Endodermal cell (in vitro differentiated cells): ENCODE measurements around the gene HMOX2. TPM values are rescaled to one million over a fixed set of nuclear protein-coding genes. Genes with fewer than 3 reads are reported as not detected.

Source experiments
- DNase-seq: peaks from one replicate; pipeline ENCODE4 v3.0.0-alpha.2; 2017
- H3K27ac ChIP-seq: 2 replicates; pipeline ENCODE4 v1.5.1; 2013; ENCODE audit warnings: mild to moderate bottlenecking, low read depth, low read length, moderate library complexity
- H3K27me3 ChIP-seq: 2 replicates; pipeline ENCODE4 v1.6.1; 2013; ENCODE audit warnings: mild to moderate bottlenecking, low read length, moderate library complexity; ENCODE audit not compliant: insufficient read depth, control insufficient read depth, poor library complexity, severe bottlenecking
- H3K36me3 ChIP-seq: 2 replicates; pipeline ENCODE4 v1.7.0; 2013; ENCODE audit warnings: mild to moderate bottlenecking, low read length, moderate library complexity; ENCODE audit not compliant: control insufficient read depth, insufficient read depth
- H3K4me1 ChIP-seq: one replicate; pipeline ENCODE4 v1.7.0; 2013; ENCODE audit warnings: low read length; ENCODE audit not compliant: control insufficient read depth, insufficient read depth
- H3K4me3 ChIP-seq: 2 replicates; pipeline ENCODE4 v1.5.1; 2013; ENCODE audit warnings: mild to moderate bottlenecking, low read length, moderate library complexity
- H3K9ac ChIP-seq: 2 replicates; pipeline ENCODE4 v1.6.1; 2013; ENCODE audit warnings: mild to moderate bottlenecking, low read length, moderate library complexity; ENCODE audit not compliant: poor library complexity, severe bottlenecking; ENCODE audit errors: extremely low read depth
- H3K9me3 ChIP-seq: 2 replicates; pipeline ENCODE4 v1.6.1; 2013; ENCODE audit warnings: mild to moderate bottlenecking, low read length, moderate library complexity; ENCODE audit not compliant: control insufficient read depth
- H3K27ac Mint-ChIP-seq: 2 replicates; pipeline ENCODE4 v1.8.0; 2020; ENCODE audit warnings: mixed read lengths
- H3K27me3 Mint-ChIP-seq: 2 replicates; pipeline ENCODE4 v1.8.0; 2021; ENCODE audit warnings: mild to moderate bottlenecking, mixed read lengths; ENCODE audit not compliant: insufficient read depth
- H3K36me3 Mint-ChIP-seq: 2 replicates; pipeline ENCODE4 v1.8.0; 2020; ENCODE audit warnings: low read depth, mixed read lengths
- H3K4me1 Mint-ChIP-seq: 2 replicates; pipeline ENCODE4 v1.8.0; 2020; ENCODE audit warnings: mixed read lengths
- H3K4me3 Mint-ChIP-seq: 2 replicates; pipeline ENCODE4 v1.8.0; 2020; ENCODE audit warnings: mild to moderate bottlenecking, moderate library complexity, mixed read lengths
- H3K9me3 Mint-ChIP-seq: 2 replicates; pipeline ENCODE4 v1.8.0; 2020; ENCODE audit warnings: mild to moderate bottlenecking, mixed read lengths
- WGBS, 2 experiments: methylation state at CpG; one replicate each; pipeline versions ENCODE4 v1.1.5 to v1.1.7; 2013; ENCODE audit warnings: missing lambda C conversion rate in 2 of 2, mixed read lengths in 1 of 2; ENCODE audit not compliant: insufficient coverage in 1 of 2, insufficient read length in 1 of 2; 5-methylcytosine and 5-hydroxymethylcytosine counted together
- total RNA-seq, 2 donors: library from RNA; stranded (reverse); fragmentation: NEBNext Ultra II Directional in 1 of 2; extraction: Animal tissue kit (Norgen Biotek cat#: 25700) in 1 of 2; gene quantifications; 2 replicates in 1 of 2; 3 replicates in 1 of 2; pipeline ENCODE4 v1.2.1, GENCODE V29; 2021
- TF ChIP-seq, protein P1 (sequence below): fragments of 200-600 bp; sonication (generic); conservative IDR thresholded peaks from 2 replicates; pipeline ENCODE4 v1.5.0; 2021; ENCODE audit warnings: antibody characterized with exemption, mild to moderate bottlenecking

HMOX2 gene
- total RNA-seq, 2 donors from 2014 or later = 26.3 to 27.7 TPM

DNA sequence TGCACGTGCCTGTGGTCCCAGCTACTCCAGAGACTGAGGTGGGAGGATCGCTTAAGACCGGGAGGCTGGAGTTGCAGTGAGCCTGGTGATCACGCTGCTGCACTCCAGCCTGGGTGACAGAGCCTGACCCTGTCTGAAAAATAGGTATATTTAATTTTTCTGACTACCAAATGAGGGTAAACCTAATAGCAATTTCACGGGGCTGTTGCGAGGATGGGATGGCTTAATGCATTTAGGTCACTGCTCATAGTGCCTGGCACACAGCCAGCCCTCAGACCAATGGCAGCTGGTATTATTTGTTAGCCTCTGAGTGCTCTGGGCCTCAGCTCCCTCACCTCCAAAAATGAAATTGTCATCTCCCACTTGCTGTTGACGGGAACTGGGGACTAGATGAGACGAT is 68.3 kb downstream of the HMOX2 start:
- Mint-ChIP-seq H3K27ac (no peak overlapping the region), H3K4me3 (no peak overlapping the region), H3K27me3 (peaks cover 14% of the 10 kb centered on the region), H3K36me3 (peaks cover 15% of the 10 kb centered on the region), H3K4me1 (no peaks in the 10 kb centered on the region), H3K9me3 (peaks cover 13% of the 10 kb centered on the region)
- Histone ChIP-seq H3K9ac (no peak overlapping the region), H3K36me3 (no peaks in the 10 kb centered on the region), H3K4me1 (no peaks in the 10 kb centered on the region), H3K27ac (no peak overlapping the region), H3K27me3 (no peaks in the 10 kb centered on the region), H3K4me3 (no peak overlapping the region), H3K9me3 (peaks cover 8% of the 10 kb centered on the region)
- no peak for DNase-seq
- TF ChIP-seq, protein P1, sequence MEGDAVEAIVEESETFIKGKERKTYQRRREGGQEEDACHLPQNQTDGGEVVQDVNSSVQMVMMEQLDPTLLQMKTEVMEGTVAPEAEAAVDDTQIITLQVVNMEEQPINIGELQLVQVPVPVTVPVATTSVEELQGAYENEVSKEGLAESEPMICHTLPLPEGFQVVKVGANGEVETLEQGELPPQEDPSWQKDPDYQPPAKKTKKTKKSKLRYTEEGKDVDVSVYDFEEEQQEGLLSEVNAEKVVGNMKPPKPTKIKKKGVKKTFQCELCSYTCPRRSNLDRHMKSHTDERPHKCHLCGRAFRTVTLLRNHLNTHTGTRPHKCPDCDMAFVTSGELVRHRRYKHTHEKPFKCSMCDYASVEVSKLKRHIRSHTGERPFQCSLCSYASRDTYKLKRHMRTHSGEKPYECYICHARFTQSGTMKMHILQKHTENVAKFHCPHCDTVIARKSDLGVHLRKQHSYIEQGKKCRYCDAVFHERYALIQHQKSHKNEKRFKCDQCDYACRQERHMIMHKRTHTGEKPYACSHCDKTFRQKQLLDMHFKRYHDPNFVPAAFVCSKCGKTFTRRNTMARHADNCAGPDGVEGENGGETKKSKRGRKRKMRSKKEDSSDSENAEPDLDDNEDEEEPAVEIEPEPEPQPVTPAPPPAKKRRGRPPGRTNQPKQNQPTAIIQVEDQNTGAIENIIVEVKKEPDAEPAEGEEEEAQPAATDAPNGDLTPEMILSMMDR = no peak
- 91 to 98% methylated on average over 8 of the region's 8 CpGs for WGBS, 2 experiments

DNA sequence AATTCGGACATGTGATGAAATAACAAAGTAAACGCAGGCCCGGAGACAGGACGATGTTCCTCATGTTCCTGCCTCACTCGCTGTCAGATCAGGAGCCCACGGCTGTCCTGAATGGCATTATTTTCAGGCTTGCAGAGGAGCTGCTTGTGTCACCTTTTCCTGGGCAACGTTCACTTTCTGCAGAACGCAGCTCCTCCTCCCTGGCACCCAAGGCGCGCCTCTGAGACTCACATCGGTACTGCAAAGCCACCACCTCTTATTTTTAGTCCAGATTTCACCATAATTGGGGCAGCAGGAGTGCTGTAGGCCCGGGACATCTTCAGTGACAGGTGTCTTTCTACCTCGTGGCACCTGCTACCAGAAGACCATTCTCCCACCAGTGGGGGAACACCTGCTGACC is 71.9 kb downstream of the HMOX2 start:
- Mint-ChIP-seq H3K36me3 (no peaks in the 10 kb centered on the region), H3K4me1 (no peaks in the 10 kb centered on the region), H3K9me3 (no peaks in the 10 kb centered on the region), H3K4me3 (no peak overlapping the region), H3K27ac (no peak overlapping the region), H3K27me3 (peaks cover 2% of the 10 kb centered on the region)
- no peaks in the 10 kb centered on the region for H3K4me1 ChIP-seq
- no peak overlapping the region for H3K27ac ChIP-seq
- TF ChIP-seq, protein P1 = no peak
- H3K4me3 ChIP-seq = no peak overlapping the region
- no peak overlapping the region for H3K9ac ChIP-seq
- DNase-seq = no peak
- no peaks in the 10 kb centered on the region for H3K9me3 ChIP-seq
- 90 to 93% methylated on average over 13 of the region's 13 CpGs for WGBS, 2 experiments
- H3K36me3 ChIP-seq = no peaks in the 10 kb centered on the region
- H3K27me3 ChIP-seq = no peaks in the 10 kb centered on the region

DNA sequence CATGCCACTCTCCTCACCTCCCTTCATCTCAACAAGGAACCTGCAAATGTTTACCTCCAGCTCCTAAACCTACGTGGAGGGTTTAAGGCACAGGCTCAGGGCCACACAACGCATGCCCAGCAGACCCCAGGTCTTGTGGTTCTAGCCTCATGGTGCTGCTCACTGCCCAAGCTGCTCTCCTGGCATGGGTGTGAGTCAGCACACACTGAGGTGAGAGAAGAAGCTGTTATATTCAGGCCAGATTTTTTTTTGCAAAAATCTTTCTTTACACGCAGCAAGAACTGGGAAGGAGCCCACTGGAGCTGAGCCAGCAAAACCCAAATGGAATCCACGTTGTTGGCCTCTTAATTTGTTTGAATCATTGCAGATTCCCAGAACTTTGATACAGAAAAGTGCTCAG is 74.4 kb downstream of the HMOX2 start:
- Histone ChIP-seq H3K9me3 (no peaks in the 10 kb centered on the region), H3K27me3 (no peaks in the 10 kb centered on the region), H3K4me3 (no peak overlapping the region), H3K4me1 (no peaks in the 10 kb centered on the region), H3K9ac (no peak overlapping the region), H3K36me3 (no peaks in the 10 kb centered on the region), H3K27ac (no peak overlapping the region)
- TF ChIP-seq, protein P1 = no peak
- 66 to 68% methylated on average over 4 of the region's 4 CpGs for WGBS, 2 experiments
- H3K27ac Mint-ChIP-seq = no peak overlapping the region
- H3K4me3 Mint-ChIP-seq = no peak overlapping the region
- H3K4me1 Mint-ChIP-seq = no peaks in the 10 kb centered on the region
- H3K36me3 Mint-ChIP-seq = no peaks in the 10 kb centered on the region
- H3K9me3 Mint-ChIP-seq = no peaks in the 10 kb centered on the region
- peaks cover 2% of the 10 kb centered on the region for H3K27me3 Mint-ChIP-seq
- DNase-seq = no peak
